HL-60 (cell line): Measurements from ENCODE around the gene KIZ.

ENCODE experiments used
- DNase-seq, 2 experiments: peaks; one replicate each; pipeline ENCODE4 v3.0.0-alpha.2; 2010 to 2020; ENCODE audit warnings: low read depth in 1 of 2, low spot score in 1 of 2
- H3K27ac ChIP-seq: fragments of 250-450 bp; sonication (Bioruptor Pico); replicated peaks from 2 replicates; pipeline ENCODE4 v1.5.1; 2020; ENCODE audit warnings: mild to moderate bottlenecking, moderate library complexity
- H3K27me3 ChIP-seq: fragments of 250-450 bp; sonication (Bioruptor Pico); 2 replicates; pipeline ENCODE4 v1.5.1; 2021; ENCODE audit warnings: mild to moderate bottlenecking, moderate library complexity; ENCODE audit not compliant: insufficient read depth, poor library complexity, severe bottlenecking
- H3K4me3 ChIP-seq: replicated peaks from 2 replicates; pipeline ENCODE4 v1.5.1; 2011; ENCODE audit warnings: mild to moderate bottlenecking, control low read depth, low read length; ENCODE audit not compliant: insufficient read depth
- CTCF ChIP-seq: IDR thresholded peaks from one replicate; pipeline ENCODE4 v1.5.1; 2011; ENCODE audit warnings: low read length, control low read depth, inconsistent platforms; ENCODE audit not compliant: insufficient read depth
- GABPA ChIP-seq: IDR thresholded peaks from 2 replicates; pipeline ENCODE4 v1.6.1; 2012; ENCODE audit warnings: low read depth
- POLR2AphosphoS5 ChIP-seq: IDR thresholded peaks from 2 replicates; pipeline ENCODE4 v1.6.1; 2012; ENCODE audit warnings: low read depth
- SPI1 ChIP-seq: IDR thresholded peaks from 2 replicates; pipeline ENCODE4 v1.6.1; 2012; ENCODE audit warnings: low read depth, mild to moderate bottlenecking, borderline replicate concordance
- TF ChIP-seq, protein P1 (sequence below): IDR thresholded peaks from 2 replicates; pipeline ENCODE4 v1.6.1; 2012; ENCODE audit warnings: low read depth; ENCODE audit not compliant: insufficient replicate concordance

KIZ gene

GRCh38 chr20:21090721-21091120, 35.2 kb upstream of the KIZ start:
- Histone ChIP-seq H3K4me3 (no peak overlapping the region), H3K27ac (no peak overlapping the region), H3K27me3 (peaks cover 5% of the 10 kb centered on the region)
- TF ChIP-seq POLR2AphosphoS5: no peak
- no peak for TF ChIP-seq CTCF
- DNase-seq: no peak

- peaks cover 3% of the 10 kb centered on the region for H3K27me3 ChIP-seq
- TF ChIP-seq CTCF (no peak), POLR2AphosphoS5 (no peak), GABPA (no peak), SPI1 (no peak)
- TF ChIP-seq, protein P1, sequence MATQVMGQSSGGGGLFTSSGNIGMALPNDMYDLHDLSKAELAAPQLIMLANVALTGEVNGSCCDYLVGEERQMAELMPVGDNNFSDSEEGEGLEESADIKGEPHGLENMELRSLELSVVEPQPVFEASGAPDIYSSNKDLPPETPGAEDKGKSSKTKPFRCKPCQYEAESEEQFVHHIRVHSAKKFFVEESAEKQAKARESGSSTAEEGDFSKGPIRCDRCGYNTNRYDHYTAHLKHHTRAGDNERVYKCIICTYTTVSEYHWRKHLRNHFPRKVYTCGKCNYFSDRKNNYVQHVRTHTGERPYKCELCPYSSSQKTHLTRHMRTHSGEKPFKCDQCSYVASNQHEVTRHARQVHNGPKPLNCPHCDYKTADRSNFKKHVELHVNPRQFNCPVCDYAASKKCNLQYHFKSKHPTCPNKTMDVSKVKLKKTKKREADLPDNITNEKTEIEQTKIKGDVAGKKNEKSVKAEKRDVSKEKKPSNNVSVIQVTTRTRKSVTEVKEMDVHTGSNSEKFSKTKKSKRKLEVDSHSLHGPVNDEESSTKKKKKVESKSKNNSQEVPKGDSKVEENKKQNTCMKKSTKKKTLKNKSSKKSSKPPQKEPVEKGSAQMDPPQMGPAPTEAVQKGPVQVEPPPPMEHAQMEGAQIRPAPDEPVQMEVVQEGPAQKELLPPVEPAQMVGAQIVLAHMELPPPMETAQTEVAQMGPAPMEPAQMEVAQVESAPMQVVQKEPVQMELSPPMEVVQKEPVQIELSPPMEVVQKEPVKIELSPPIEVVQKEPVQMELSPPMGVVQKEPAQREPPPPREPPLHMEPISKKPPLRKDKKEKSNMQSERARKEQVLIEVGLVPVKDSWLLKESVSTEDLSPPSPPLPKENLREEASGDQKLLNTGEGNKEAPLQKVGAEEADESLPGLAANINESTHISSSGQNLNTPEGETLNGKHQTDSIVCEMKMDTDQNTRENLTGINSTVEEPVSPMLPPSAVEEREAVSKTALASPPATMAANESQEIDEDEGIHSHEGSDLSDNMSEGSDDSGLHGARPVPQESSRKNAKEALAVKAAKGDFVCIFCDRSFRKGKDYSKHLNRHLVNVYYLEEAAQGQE: no peak
- H3K4me3 ChIP-seq: no peak overlapping the region
- no peak overlapping the region for H3K27ac ChIP-seq
- DNase-seq: no peak
These were observed 33.1 kb upstream of the KIZ start for GRCh38 chr20:21092806-21093205.

GRCh38 chr20:21096321-21097043, 29.4 kb upstream of the KIZ start:
- no peak for DNase-seq
- no peak overlapping the region for H3K4me3 ChIP-seq
- TF ChIP-seq POLR2AphosphoS5 (no peak), CTCF (no peak), GABPA (no peak), SPI1 (no peak)
- TF ChIP-seq, protein P1: no peak
- H3K27ac ChIP-seq: no peak overlapping the region
- H3K27me3 ChIP-seq: peaks cover 3% of the 10 kb centered on the region
